Neural crest cell (in vitro differentiated cells): ENCODE results near the gene FAM117A. TPM values are rescaled to one million over a fixed set of nuclear protein-coding genes. Genes with fewer than 3 reads are reported as not detected.

Source experiments
- DNase-seq: peaks from one replicate; pipeline ENCODE4 v3.0.0; 2021; ENCODE audit warnings: low read depth, mixed read lengths, low spot score
- H3K27ac Mint-ChIP-seq: one replicate; pipeline ENCODE4 v1.8.0; 2021; ENCODE audit warnings: mild to moderate bottlenecking, mixed read lengths; ENCODE audit not compliant: unreplicated experiment
- H3K27me3 Mint-ChIP-seq: 2 replicates; pipeline ENCODE4 v1.8.0; 2021; ENCODE audit warnings: low read depth, mild to moderate bottlenecking, mixed read lengths
- H3K36me3 Mint-ChIP-seq: 2 replicates; pipeline ENCODE4 v1.8.0; 2021; ENCODE audit warnings: low read depth, mild to moderate bottlenecking, mixed read lengths
- H3K4me1 Mint-ChIP-seq: 2 replicates; pipeline ENCODE4 v1.8.0; 2021; ENCODE audit warnings: mixed read lengths
- H3K4me3 Mint-ChIP-seq: one replicate; pipeline ENCODE4 v1.8.0; 2021; ENCODE audit warnings: mild to moderate bottlenecking, mixed read lengths
- H3K9me3 Mint-ChIP-seq: 2 replicates; pipeline ENCODE4 v1.8.0; 2021; ENCODE audit warnings: mixed read lengths
- total RNA-seq: library from RNA; stranded (reverse); gene quantifications from 2 replicates; pipeline ENCODE4 v1.2.1, GENCODE V29; 2021
- TF ChIP-seq, protein P1 (sequence below): fragments of 200-600 bp; sonication (generic); conservative IDR thresholded peaks from 2 replicates; pipeline ENCODE4 v1.5.0; 2021; ENCODE audit warnings: antibody characterized with exemption, mild to moderate bottlenecking

Gene FAM117A
- total RNA-seq, 1 donor from 2014 or later, result 17.0 TPM

DNA sequence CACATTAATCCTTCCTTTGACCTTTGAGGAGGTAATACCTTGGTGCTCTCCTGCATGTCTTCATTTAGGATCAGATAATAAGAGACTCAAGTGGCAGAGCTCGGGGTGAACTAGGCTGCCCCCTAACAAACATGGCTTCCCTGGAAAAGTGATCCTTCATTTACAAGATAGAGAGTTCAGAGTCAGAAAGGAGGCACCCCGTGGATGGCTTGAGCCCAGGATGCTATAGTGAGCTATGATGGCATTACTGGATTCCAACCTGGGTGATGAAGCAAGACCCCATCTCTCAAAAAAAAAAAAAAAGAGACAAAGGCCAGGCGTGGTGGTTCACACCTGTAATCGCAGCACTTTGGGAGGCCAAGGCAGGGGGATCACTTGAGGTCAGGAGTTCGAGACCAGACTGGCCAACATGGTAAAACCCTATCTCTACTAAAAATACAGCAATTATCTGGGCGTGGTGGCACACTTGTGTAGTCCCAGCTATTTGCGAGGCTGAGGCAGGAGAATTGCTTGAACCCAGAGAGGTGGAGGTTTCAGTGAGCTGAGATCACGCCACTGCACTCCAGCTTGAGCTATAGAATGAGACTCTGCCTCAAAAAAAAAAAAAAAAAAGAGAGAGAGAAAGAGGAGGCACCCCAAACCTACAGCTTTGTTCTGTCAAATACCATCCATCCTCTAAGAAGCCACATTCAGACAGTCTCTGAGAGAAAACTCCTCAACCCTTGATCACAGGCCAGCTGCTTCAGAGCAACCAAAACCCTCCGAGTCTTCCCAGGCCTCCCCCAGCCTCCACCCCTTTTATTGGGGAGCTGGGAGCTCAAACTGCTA, 7.4 kb downstream of the FAM117A start:
- TF ChIP-seq, protein P1, sequence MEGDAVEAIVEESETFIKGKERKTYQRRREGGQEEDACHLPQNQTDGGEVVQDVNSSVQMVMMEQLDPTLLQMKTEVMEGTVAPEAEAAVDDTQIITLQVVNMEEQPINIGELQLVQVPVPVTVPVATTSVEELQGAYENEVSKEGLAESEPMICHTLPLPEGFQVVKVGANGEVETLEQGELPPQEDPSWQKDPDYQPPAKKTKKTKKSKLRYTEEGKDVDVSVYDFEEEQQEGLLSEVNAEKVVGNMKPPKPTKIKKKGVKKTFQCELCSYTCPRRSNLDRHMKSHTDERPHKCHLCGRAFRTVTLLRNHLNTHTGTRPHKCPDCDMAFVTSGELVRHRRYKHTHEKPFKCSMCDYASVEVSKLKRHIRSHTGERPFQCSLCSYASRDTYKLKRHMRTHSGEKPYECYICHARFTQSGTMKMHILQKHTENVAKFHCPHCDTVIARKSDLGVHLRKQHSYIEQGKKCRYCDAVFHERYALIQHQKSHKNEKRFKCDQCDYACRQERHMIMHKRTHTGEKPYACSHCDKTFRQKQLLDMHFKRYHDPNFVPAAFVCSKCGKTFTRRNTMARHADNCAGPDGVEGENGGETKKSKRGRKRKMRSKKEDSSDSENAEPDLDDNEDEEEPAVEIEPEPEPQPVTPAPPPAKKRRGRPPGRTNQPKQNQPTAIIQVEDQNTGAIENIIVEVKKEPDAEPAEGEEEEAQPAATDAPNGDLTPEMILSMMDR, result no peak
- no peak overlapping the region for H3K27ac Mint-ChIP-seq
- H3K27me3 Mint-ChIP-seq, result no peaks in the 10 kb centered on the region
- H3K36me3 Mint-ChIP-seq, result no peaks in the 10 kb centered on the region
- H3K9me3 Mint-ChIP-seq, result no peaks in the 10 kb centered on the region
- H3K4me1 Mint-ChIP-seq, result peaks cover under 1% of the 10 kb centered on the region
- H3K4me3 Mint-ChIP-seq, result no peak overlapping the region
- DNase-seq, result no peak

DNA sequence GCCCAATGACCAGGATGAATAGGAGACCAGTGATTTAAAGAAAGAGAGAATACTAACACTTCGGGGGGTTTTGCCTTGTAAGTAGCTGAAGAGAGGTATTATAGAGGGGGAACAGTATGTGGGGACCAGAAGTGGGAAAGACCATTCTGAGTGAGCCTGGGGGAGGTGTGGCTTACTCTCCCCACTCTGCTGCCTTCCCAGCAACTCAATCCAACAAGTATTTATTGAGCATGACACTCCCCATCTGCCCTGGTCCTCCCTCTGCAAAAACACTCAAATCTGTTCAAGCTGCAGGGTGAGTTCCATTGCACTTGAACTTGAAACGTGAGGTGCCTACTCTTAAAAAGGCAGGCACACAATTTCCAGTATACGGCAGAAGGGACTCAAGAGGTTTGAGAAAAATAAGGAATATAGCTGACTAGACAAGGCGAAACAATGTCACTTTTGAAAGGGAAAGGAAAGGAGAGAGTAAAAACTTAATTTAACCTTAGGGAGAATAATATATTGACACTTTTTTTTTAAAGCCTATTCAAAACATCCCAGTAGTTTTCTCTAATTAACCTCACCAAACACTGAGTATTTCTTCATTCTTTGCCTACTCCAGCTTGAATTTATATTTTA, 8.2 kb downstream of the FAM117A start:
- no peak overlapping the region for H3K27ac Mint-ChIP-seq
- no peak overlapping the region for H3K4me3 Mint-ChIP-seq
- no peaks in the 10 kb centered on the region for H3K27me3 Mint-ChIP-seq
- no peaks in the 10 kb centered on the region for H3K9me3 Mint-ChIP-seq
- H3K4me1 Mint-ChIP-seq, result no peaks in the 10 kb centered on the region
- TF ChIP-seq, protein P1, result no peak
- no peak for DNase-seq
- no peaks in the 10 kb centered on the region for H3K36me3 Mint-ChIP-seq

DNA sequence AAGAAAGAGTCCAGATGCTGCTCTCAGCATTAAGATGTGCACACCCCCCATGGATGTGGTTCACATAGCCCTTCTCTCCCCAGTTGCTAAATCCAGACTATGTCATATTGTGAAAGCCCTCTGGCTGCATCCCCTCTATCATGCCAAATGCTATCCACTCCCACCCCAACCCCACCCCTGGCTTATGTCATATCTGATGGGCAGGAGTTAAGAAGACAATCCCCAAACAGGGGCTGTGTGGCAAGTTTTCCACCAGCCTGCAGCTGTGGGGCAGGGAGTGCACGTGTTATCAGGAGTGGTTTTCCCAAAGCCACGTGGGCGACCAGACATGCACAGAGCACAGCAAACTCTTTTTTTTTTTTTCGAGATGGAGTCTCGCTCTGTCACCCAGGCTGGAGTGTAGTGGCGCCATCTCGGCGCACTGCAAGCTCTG, 10.0 kb downstream of the FAM117A start:
- TF ChIP-seq, protein P1, result no peak
- Mint-ChIP-seq H3K9me3 (no peaks in the 10 kb centered on the region), H3K4me3 (no peak overlapping the region), H3K27ac (no peak overlapping the region), H3K36me3 (no peaks in the 10 kb centered on the region), H3K4me1 (no peaks in the 10 kb centered on the region), H3K27me3 (no peaks in the 10 kb centered on the region)
- no peak for DNase-seq

DNA sequence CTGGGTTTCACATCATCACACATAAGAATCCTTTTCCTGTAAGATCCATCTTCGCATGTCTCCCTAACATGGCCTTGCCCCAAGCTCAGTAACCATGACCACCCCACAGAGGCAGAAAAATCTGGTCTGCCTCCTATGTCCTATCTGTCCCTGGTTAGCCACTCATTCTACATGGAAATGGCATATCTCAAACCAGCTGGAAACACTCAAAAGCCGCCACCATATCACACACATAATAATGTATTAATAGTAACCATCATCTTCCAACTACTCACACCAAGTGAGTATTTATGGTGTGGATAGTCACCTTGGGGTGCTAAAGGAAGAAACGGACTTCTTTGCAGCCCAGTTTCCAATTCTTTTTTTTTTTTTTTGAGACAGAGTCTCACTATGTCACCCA, 11.4 kb downstream of the FAM117A start:
- DNase-seq, result no peak
- Mint-ChIP-seq H3K4me1 (no peaks in the 10 kb centered on the region), H3K4me3 (no peak overlapping the region), H3K27me3 (no peaks in the 10 kb centered on the region), H3K36me3 (no peaks in the 10 kb centered on the region), H3K27ac (no peak overlapping the region), H3K9me3 (no peaks in the 10 kb centered on the region)
- TF ChIP-seq, protein P1, result no peak

DNA sequence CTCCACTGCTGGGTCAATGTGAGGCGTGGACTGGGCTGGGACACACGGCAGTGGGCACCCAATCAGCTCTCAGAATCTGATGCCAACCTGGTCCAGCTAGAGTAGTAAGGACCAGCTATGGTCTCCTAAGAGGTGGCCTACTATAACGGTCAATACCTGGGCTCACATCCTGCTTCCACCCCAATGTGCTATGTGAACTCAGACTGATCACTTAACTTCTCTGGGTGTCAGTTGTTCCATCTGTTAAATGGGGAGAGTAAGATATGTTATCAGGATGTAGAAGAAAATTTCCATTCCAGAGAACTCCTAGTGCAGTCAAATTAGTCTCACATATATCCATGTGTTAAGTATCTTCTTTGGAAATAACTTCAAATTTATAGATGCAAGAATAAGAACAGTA, 14.2 kb downstream of the FAM117A start:
- H3K9me3 Mint-ChIP-seq, result no peaks in the 10 kb centered on the region

More for the DNA sequence above, 14.2 kb downstream of the FAM117A start:
- DNase-seq, result no peak
- Mint-ChIP-seq H3K27me3 (no peaks in the 10 kb centered on the region), H3K4me3 (no peak overlapping the region), H3K27ac (no peak overlapping the region), H3K4me1 (no peaks in the 10 kb centered on the region), H3K36me3 (no peaks in the 10 kb centered on the region)
- TF ChIP-seq, protein P1, result no peak
